Measurements from ENCODE around the gene SPAG9.

- no peak for TF ChIP-seq CTCF (IDR thresholded peaks at IDR 0.05; ENCODE audit: low read depth, low read length, poor library complexity, severe bottlenecking)
- TF ChIP-seq EZH2phosphoT487 (IDR thresholded peaks at IDR 0.05; ENCODE audit: borderline replicate concordance, low read length), result no peak
Observed at GRCh38 chr17:50986989-50987660, 133.5 kb downstream of the SPAG9 start.
